ENCODE data around the gene COL9A1. TPM values are rescaled to one million over a fixed set of nuclear protein-coding genes. Genes with fewer than 3 reads are reported as not detected.

COL9A1 gene
- total RNA-seq, 1 experiment from 2014 or later = not detected

DNA sequence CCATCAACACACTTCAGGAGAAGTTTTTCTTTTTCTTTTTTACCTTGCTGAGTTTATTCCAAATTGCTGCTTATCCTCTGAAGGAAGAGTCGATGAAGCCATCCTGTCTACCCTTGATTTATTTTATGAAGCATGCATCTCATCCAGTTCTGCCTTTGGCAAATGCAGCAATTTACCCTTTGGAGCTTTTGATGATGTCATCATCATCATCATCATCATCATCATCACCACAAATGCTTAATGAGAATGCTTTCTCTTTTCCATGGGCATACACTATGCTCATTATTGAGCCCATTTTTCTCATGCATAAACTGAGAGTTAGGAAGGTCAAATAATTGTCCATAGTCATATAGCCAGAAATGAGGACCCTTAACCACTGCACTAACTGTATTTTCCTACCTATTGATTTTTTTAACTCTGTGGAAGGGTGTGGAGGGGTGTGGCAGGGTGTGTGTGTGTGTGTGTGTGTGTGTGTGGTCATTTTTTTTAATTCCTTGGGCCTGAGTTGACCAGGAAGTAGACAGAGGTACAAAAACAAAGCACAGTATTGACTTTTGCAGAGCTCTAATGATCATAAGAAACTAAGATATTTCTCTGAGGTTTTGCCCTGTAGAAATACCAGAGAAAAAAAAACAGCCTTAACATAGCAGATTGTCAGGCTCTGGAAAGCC is 82.8 kb downstream of the COL9A1 start:
- Histone ChIP-seq H3K27ac (ENCODE audit: low read depth, low read length) (no peak overlapping the region), H2AFZ (ENCODE audit: low read depth, low read length, poor library complexity, severe bottlenecking) (no peak overlapping the region), H3K4me3 (replicated peaks in 1 of 2; ENCODE audit: low read depth in 1 of 2, low read length in 2 of 2) (no peak overlapping the region), H3K4me1 (ENCODE audit: control insufficient read depth in 1 of 2, insufficient read depth in 2 of 2, low read length in 2 of 2) (no peaks in the 10 kb centered on the region), H4K20me1 (ENCODE audit: insufficient read depth) (no peaks in the 10 kb centered on the region), H3K36me3 (ENCODE audit: control insufficient read depth in 1 of 2, insufficient read depth in 2 of 2, low read length in 2 of 2) (no peaks in the 10 kb centered on the region), H3K9ac (ENCODE audit: low read length) (no peak overlapping the region), H3K9me3 (ENCODE audit: control insufficient read depth in 1 of 2, insufficient read depth in 1 of 2, low read depth in 1 of 2, low read length in 2 of 2) (no peaks in the 10 kb centered on the region), H3K4me2 (ENCODE audit: low read length) (no peak overlapping the region), H3K9me2 (ENCODE audit: insufficient read depth) (no peaks in the 10 kb centered on the region), H3K27me3 (ENCODE audit: insufficient read depth, low read length) (peaks cover 60% of the 10 kb centered on the region), H3K79me2 (ENCODE audit: insufficient read depth, low read length) (no peaks in the 10 kb centered on the region)
- intact Hi-C loops (cut with micrococcal nuclease) = loop anchor here (2.0 to 10.0 kb wide), 6 partner anchors 305 to 1135 kb away; partner anchors contain the start of gene B3GAT2
- ChIA-PET CTCF (interaction anchor here (1.6 to 2.6 kb wide), 3 partner anchors 90 to 301 kb away, joined by 4 to 67 read pairs (median 7); no protein-coding TSS in a partner anchor), RAD21 (ENCODE audit: low non-redundant PET in 1 of 2, low total read pairs in 2 of 2, uncharacterized antibody in 2 of 2, unreplicated experiment in 2 of 2) (interaction anchor here in 1 of 2 experiments (1.6 kb wide), 1 partner anchor 467 kb away, joined by 4 read pairs; no protein-coding TSS in a partner anchor), POLR2A (no interaction called here)
- DNase-seq (ENCODE audit: low read depth, low spot score) = no peak
- no peak for ATAC-seq
- no TSS peak for BruUV-seq (replicated peaks)
- TF ChIP-seq JUND (IDR thresholded peaks at IDR 0.05) (no peak), CTCF (IDR thresholded peaks at IDR 0.05 in 2 of 3, conservative IDR thresholded peaks at IDR 0.05 in 1 of 3; ENCODE audit: borderline replicate concordance in 1 of 3, insufficient read depth in 1 of 3, low read depth in 2 of 3, low read length in 2 of 3) (no peak), TCF7L2 (IDR thresholded peaks at IDR 0.05; ENCODE audit: borderline replicate concordance, extremely low read depth, insufficient read depth, insufficient read length) (no peak), EZH2 (IDR thresholded peaks at IDR 0.05) (no peak), ELF1 (IDR thresholded peaks at IDR 0.05; ENCODE audit: borderline replicate concordance, low read depth) (no peak), POLR2AphosphoS5 (IDR thresholded peaks at IDR 0.05; ENCODE audit: low read depth, low read length) (no peak), SRF (IDR thresholded peaks at IDR 0.05; ENCODE audit: low read depth) (no peak), EGR1 (IDR thresholded peaks at IDR 0.05; ENCODE audit: low read depth) (no peak), CBX3 (IDR thresholded peaks at IDR 0.05; ENCODE audit: low read depth) (no peak), POLR2A (IDR thresholded peaks at IDR 0.05; ENCODE audit: borderline replicate concordance, extremely low read depth, insufficient read depth, insufficient read length) (no peak), ZNF274 (IDR thresholded peaks at IDR 0.05; ENCODE audit: low read depth, low read length) (no peak), FOSL1 (IDR thresholded peaks at IDR 0.05; ENCODE audit: low read depth) (no peak), SIN3A (IDR thresholded peaks at IDR 0.05; ENCODE audit: low read depth) (no peak), EZH2phosphoT487 (IDR thresholded peaks at IDR 0.05; ENCODE audit: borderline replicate concordance) (no peak), SP1 (IDR thresholded peaks at IDR 0.05; ENCODE audit: low read depth) (no peak), ZFX (IDR thresholded peaks at IDR 0.05) (no peak)
- TF ChIP-seq, protein P1, sequence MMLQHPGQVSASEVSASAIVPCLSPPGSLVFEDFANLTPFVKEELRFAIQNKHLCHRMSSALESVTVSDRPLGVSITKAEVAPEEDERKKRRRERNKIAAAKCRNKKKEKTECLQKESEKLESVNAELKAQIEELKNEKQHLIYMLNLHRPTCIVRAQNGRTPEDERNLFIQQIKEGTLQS (IDR thresholded peaks at IDR 0.05) = no peak
- TF ChIP-seq, protein P2, sequence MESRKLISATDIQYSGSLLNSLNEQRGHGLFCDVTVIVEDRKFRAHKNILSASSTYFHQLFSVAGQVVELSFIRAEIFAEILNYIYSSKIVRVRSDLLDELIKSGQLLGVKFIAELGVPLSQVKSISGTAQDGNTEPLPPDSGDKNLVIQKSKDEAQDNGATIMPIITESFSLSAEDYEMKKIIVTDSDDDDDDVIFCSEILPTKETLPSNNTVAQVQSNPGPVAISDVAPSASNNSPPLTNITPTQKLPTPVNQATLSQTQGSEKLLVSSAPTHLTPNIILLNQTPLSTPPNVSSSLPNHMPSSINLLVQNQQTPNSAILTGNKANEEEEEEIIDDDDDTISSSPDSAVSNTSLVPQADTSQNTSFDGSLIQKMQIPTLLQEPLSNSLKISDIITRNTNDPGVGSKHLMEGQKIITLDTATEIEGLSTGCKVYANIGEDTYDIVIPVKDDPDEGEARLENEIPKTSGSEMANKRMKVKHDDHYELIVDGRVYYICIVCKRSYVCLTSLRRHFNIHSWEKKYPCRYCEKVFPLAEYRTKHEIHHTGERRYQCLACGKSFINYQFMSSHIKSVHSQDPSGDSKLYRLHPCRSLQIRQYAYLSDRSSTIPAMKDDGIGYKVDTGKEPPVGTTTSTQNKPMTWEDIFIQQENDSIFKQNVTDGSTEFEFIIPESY (IDR thresholded peaks at IDR 0.05; ENCODE audit: extremely low read depth, insufficient replicate concordance, low read length) = no peak
- TF ChIP-seq, protein P3, sequence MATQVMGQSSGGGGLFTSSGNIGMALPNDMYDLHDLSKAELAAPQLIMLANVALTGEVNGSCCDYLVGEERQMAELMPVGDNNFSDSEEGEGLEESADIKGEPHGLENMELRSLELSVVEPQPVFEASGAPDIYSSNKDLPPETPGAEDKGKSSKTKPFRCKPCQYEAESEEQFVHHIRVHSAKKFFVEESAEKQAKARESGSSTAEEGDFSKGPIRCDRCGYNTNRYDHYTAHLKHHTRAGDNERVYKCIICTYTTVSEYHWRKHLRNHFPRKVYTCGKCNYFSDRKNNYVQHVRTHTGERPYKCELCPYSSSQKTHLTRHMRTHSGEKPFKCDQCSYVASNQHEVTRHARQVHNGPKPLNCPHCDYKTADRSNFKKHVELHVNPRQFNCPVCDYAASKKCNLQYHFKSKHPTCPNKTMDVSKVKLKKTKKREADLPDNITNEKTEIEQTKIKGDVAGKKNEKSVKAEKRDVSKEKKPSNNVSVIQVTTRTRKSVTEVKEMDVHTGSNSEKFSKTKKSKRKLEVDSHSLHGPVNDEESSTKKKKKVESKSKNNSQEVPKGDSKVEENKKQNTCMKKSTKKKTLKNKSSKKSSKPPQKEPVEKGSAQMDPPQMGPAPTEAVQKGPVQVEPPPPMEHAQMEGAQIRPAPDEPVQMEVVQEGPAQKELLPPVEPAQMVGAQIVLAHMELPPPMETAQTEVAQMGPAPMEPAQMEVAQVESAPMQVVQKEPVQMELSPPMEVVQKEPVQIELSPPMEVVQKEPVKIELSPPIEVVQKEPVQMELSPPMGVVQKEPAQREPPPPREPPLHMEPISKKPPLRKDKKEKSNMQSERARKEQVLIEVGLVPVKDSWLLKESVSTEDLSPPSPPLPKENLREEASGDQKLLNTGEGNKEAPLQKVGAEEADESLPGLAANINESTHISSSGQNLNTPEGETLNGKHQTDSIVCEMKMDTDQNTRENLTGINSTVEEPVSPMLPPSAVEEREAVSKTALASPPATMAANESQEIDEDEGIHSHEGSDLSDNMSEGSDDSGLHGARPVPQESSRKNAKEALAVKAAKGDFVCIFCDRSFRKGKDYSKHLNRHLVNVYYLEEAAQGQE (IDR thresholded peaks at IDR 0.05; ENCODE audit: low read depth) = no peak

Measured in HCT116 (cell line).